Testis (tissue), 3 donors: ENCODE results near the gene TXN. TPM values are rescaled to one million over a fixed set of nuclear protein-coding genes. Genes with fewer than 3 reads are reported as not detected.

Experiments
- DNase-seq: peaks from one replicate; pipeline ENCODE4 v3.0.0-alpha.2; 2019
- H3K27ac ChIP-seq, 2 donors: fragments of 200-600 bp; sonication (generic); one replicate each; pipeline ENCODE4 v1.5.1; 2019
- H3K27me3 ChIP-seq: fragments of 200-600 bp; sonication (generic); one replicate; pipeline ENCODE4 v1.5.1; 2019
- H3K36me3 ChIP-seq: fragments of 200-600 bp; sonication (generic); one replicate; pipeline ENCODE4 v1.5.1; 2017; ENCODE audit warnings: low read depth; ENCODE audit errors: missing control alignments
- H3K4me1 ChIP-seq: fragments of 200-600 bp; sonication (generic); one replicate; pipeline ENCODE4 v1.5.1; 2019
- H3K4me3 ChIP-seq, 2 donors: fragments of 200-600 bp; sonication (generic); one replicate each; pipeline ENCODE4 v1.5.1; 2017 to 2019
- H3K9me3 ChIP-seq: fragments of 200-600 bp; sonication (generic); one replicate; pipeline ENCODE4 v1.5.1; 2017
- POLR2A ChIP-seq: fragments of 450-650 bp; IDR thresholded peaks from one replicate; pipeline ENCODE4 v1.6.1; 2017; ENCODE audit warnings: antibody characterized with exemption, mild to moderate bottlenecking, moderate library complexity
- WGBS, 2 donors: methylation state at CpG; one replicate each; pipeline ENCODE4 v1.1.5; 2018; 5-methylcytosine and 5-hydroxymethylcytosine counted together
- intact Hi-C: fragments of 100-400 bp; cut with DNase I; formaldehyde crosslinking; loops from one replicate; pipeline ENCODE4 v1.15.1; 2023; ENCODE audit warnings: low total_unique reads
- polyA plus RNA-seq: library from polyadenylated mRNA; stranded (reverse); fragments of 350-450 nt; fragmentation: Illumina TruSeq; extraction: RNeasy Lipid Tissue Mini Kit (QIAGEN cat#74804); gene quantifications from one replicate; pipeline ENCODE4 v1.2.3, GENCODE V29; 2014; ENCODE audit warnings: low read depth, low replicate concordance; ENCODE audit not compliant: insufficient read depth
- total RNA-seq, 2 donors: library from RNA; depleted of rRNA; stranded (reverse); fragments of >200 nt; gene quantifications; one replicate each; pipeline ENCODE4 v1.2.3, GENCODE V29; 2016
- TF ChIP-seq, protein P1 (sequence below), 3 experiments: fragments of 450-650 bp in 2 of 3; fragments of 200-600 bp in 1 of 3; sonication (generic) in 1 of 3; IDR thresholded peaks; one replicate each; pipeline ENCODE4 v1.5.1; 2016 to 2019; ENCODE audit warnings: antibody characterized with exemption in 3 of 3, mild to moderate bottlenecking in 2 of 3, moderate library complexity in 1 of 3

Gene TXN
- total and polyA plus RNA-seq, 3 donors from 2014 or later, result 30.2 to 57.0 (median 31.7) TPM

DNA sequence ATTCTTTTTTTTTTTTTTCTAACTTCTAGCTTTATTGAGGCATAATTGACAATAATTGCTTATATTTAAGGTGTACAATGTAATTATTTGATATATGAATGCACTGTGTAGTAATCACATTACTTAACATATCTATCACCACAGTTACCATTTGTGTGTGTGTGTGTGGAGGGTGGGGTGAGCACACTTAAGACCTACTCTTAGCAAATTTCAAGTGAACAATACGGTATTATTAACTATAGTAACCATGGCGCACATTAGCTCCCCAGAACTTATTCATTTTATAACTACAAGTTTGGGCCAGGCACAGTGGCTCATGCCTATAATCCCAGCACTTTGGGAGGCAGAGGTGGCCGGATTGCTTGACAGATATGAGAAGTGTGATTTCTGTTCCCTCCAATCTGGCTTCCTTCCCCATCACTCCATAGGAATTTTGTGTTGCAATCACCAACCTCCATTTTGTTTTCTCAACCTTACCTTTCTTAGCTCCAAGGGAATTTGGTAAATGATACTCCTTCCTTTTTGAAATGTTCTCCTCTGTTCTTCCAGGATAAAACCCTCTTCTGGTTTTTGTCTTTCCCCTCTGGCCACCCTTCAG is 14.9 kb downstream of the TXN start:
- WGBS, 2 donors, result 93 to 97% methylated on average over 3 of the region's 3 CpGs
- no peak overlapping the region for H3K4me3 ChIP-seq
- DNase-seq, result no peak
- TF ChIP-seq, protein P1, sequence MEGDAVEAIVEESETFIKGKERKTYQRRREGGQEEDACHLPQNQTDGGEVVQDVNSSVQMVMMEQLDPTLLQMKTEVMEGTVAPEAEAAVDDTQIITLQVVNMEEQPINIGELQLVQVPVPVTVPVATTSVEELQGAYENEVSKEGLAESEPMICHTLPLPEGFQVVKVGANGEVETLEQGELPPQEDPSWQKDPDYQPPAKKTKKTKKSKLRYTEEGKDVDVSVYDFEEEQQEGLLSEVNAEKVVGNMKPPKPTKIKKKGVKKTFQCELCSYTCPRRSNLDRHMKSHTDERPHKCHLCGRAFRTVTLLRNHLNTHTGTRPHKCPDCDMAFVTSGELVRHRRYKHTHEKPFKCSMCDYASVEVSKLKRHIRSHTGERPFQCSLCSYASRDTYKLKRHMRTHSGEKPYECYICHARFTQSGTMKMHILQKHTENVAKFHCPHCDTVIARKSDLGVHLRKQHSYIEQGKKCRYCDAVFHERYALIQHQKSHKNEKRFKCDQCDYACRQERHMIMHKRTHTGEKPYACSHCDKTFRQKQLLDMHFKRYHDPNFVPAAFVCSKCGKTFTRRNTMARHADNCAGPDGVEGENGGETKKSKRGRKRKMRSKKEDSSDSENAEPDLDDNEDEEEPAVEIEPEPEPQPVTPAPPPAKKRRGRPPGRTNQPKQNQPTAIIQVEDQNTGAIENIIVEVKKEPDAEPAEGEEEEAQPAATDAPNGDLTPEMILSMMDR (IDR thresholded peaks at IDR 0.05), result no peak
- no peak for TF ChIP-seq POLR2A
- no peak overlapping the region for H3K27ac ChIP-seq
- intact Hi-C loops, result no loop called here
- H3K36me3 ChIP-seq, result no peaks in the 10 kb centered on the region
- no peaks in the 10 kb centered on the region for H3K4me1 ChIP-seq
- H3K27me3 ChIP-seq, result no peaks in the 10 kb centered on the region
- no peaks in the 10 kb centered on the region for H3K9me3 ChIP-seq

DNA sequence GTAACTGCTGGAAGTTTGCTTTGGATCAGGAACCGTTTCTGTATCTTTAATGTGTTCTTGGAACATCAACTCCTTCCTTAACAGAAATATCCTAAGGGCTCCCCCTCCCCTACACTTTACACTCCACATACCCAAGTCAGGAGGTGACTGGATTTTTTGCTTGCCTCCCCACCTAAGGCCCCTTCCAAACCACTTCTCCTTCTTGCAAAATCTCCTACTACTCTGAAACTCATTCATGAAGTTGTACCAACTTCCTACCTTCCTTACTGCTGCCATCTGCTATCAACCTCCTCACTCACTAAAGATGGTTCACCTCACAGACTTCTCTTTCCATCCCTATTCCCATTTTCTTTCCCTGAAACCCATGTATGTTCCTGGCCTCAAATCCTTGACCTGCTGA is 16.1 kb downstream of the TXN start:
- H3K27ac ChIP-seq, result no peak overlapping the region
- TF ChIP-seq, protein P1 (IDR thresholded peaks at IDR 0.05), result no peak
- intact Hi-C loops, result no loop called here

DNA sequence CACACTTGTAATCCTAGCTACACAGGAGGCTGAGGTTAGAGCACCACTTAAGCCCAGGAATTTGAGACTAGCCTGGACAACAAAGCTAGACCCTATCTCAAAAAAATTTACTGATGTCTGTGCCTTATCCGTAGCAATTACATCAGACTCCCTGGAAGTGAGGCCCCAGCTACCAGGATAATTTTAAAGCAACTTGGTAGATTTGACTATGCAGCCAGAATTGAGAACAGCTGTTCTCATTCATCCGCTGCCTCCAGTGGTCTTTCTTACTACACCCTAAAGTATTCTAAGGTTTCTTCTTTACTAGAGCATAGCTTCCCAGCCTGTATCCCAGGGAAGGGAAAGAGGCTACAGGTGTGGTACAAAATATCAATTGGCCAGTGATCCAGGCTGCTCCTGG is 28.0 kb downstream of the TXN start:
- TF ChIP-seq, protein P1 (IDR thresholded peaks at IDR 0.05), result no peak
- no peak for TF ChIP-seq POLR2A
- no peaks in the 10 kb centered on the region for H3K9me3 ChIP-seq
- no peaks in the 10 kb centered on the region for H3K4me1 ChIP-seq
- H3K36me3 ChIP-seq, result no peaks in the 10 kb centered on the region
- no peak overlapping the region for H3K27ac ChIP-seq
- no peak overlapping the region for H3K4me3 ChIP-seq
- no peaks in the 10 kb centered on the region for H3K27me3 ChIP-seq
- intact Hi-C loops, result no loop called here
- 86 to 91% methylated on average over 2 of the region's 2 CpGs for whole genome bisulfite sequencing, 2 donors
- no peak for DNase-seq

More for the DNA sequence above, 16.1 kb downstream of the TXN start:
- Histone ChIP-seq H3K36me3 (no peaks in the 10 kb centered on the region), H3K27me3 (no peaks in the 10 kb centered on the region), H3K4me3 (no peak overlapping the region), H3K9me3 (no peaks in the 10 kb centered on the region), H3K4me1 (no peaks in the 10 kb centered on the region)
- WGBS, 2 donors, result 25 to 37% methylated on average over 1 of the region's 1 CpG
- no peak for DNase-seq

DNA sequence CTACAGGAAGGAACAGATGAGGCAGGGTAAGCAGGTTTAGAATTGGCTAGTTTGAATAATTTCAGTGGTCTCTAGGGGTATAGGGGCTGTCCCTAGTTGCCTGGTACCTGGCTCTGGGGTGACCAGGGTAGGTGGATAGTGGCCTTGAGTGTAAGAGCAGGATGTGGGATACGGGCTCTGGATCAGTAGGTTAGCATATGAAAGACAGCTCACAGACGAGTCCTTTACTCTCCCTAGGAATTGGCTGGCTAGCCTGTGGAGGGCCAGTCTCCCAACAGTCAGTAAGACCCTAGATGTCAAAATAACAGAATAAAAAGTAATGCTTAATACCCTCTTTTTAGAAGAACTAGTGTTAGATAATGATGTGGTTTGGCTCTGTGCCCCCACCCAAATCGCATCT is 31.7 kb downstream of the TXN start:
- intact Hi-C loops, result no loop called here
- Histone ChIP-seq H3K4me3 (no peak overlapping the region), H3K27me3 (no peaks in the 10 kb centered on the region), H3K4me1 (no peaks in the 10 kb centered on the region), H3K27ac (no peak overlapping the region), H3K36me3 (no peaks in the 10 kb centered on the region), H3K9me3 (no peaks in the 10 kb centered on the region)
- TF ChIP-seq, protein P1 (IDR thresholded peaks at IDR 0.05), result no peak
- TF ChIP-seq POLR2A, result no peak
- DNase-seq, result no peak
- 84 to 89% methylated on average over 3 of the region's 3 CpGs for WGBS, 2 donors

DNA sequence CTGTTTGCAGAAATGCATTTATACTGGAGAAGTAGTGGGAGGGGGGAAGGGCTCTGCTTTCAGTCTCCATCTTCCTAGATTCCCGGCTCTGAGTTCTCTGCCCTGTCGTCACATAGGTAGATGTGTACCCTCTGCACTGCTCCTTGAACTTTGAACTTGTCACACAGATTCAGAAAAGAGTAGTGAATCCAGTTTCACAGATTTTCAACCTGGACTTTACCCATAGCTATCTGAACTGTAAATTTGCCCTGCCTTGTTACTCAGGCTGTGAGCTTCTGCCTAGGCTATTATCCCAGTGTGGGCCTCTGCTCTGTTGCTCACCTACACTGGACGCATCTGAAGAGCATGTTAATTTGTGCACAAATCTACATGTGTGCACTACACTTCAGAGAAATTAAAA is 35.5 kb downstream of the TXN start:
- no peaks in the 10 kb centered on the region for H3K36me3 ChIP-seq
- no peak overlapping the region for H3K27ac ChIP-seq
- H3K27me3 ChIP-seq, result no peaks in the 10 kb centered on the region
- H3K9me3 ChIP-seq, result no peaks in the 10 kb centered on the region
- intact Hi-C loops, result no loop called here
- 91 to 98% methylated on average over 3 of the region's 3 CpGs for WGBS, 2 donors
- no peak for DNase-seq
- no peaks in the 10 kb centered on the region for H3K4me1 ChIP-seq
- TF ChIP-seq, protein P1 (IDR thresholded peaks at IDR 0.05), result no peak
- no peak for TF ChIP-seq POLR2A
- no peak overlapping the region for H3K4me3 ChIP-seq
